H1 (cell line): ENCODE data around the gene KRT32. TPM values are rescaled to one million over a fixed set of nuclear protein-coding genes. Genes with fewer than 3 reads are reported as not detected.

Source experiments
- CTCF ChIA-PET: fragments of 300-600 bp; sonication (Branson Sonifier 250); formaldehyde crosslinking; loops from one replicate; lab custom pipeline; 2021; ENCODE audit not compliant: partially characterized antibody; lab: Charles Lee
- POLR2A ChIA-PET: fragments of 300-600 bp; sonication (Branson Sonifier 250); formaldehyde crosslinking; loops from one replicate; lab custom pipeline; 2021; ENCODE audit warnings: inconsistent platforms; ENCODE audit not compliant: partially characterized antibody; lab: Charles Lee
- DNase-seq, 2 experiments: peaks; one replicate each; pipeline versions ENCODE4 v3.0.0 to v3.0.0-alpha.2; 2010 to 2022; ENCODE audit warnings: low spot score in 2 of 2, low read depth in 1 of 2, mixed read lengths in 1 of 2
- FAIRE-seq: peaks from 2 replicates; lab custom pipeline; 2011; peaks lifted over from hg19 to GRCh38; lab: Jason Lieb, UNC
- H2AFZ ChIP-seq: 2 replicates; pipeline ENCODE4 v1.8.1; 2012; ENCODE audit warnings: low read length, inconsistent platforms
- H2AK5ac ChIP-seq: 2 replicates; pipeline ENCODE4 v1.6.1; 2013; ENCODE audit warnings: low read depth, low read length
- H2BK120ac ChIP-seq: replicated peaks from 2 replicates; pipeline ENCODE3; 2013; ENCODE audit warnings: low read depth, low read length, inconsistent platforms
- H2BK12ac ChIP-seq: 2 replicates; pipeline ENCODE4 v1.6.1; 2013; ENCODE audit warnings: low read depth, low read length
- H2BK15ac ChIP-seq: 2 replicates; pipeline ENCODE4 v1.6.1; 2013; ENCODE audit warnings: low read length
- H2BK20ac ChIP-seq: 2 replicates; pipeline ENCODE4 v1.6.1; 2013; ENCODE audit warnings: low read length
- H2BK5ac ChIP-seq: 2 replicates; pipeline ENCODE4 v1.6.1; 2013; ENCODE audit warnings: low read depth, low read length
- H3K14ac ChIP-seq: 2 replicates; pipeline ENCODE4 v1.6.1; 2013; ENCODE audit warnings: inconsistent platforms; ENCODE audit not compliant: insufficient read length
- H3K18ac ChIP-seq: 2 replicates; pipeline ENCODE4 v1.6.1; 2013; ENCODE audit warnings: low read length; ENCODE audit errors: extremely low read depth
- H3K23ac ChIP-seq: 2 replicates; pipeline ENCODE4 v1.6.1; 2013; ENCODE audit warnings: inconsistent platforms; ENCODE audit not compliant: insufficient read length
- H3K23me2 ChIP-seq: 2 replicates; pipeline ENCODE4 v1.6.1; 2013; ENCODE audit warnings: low read depth, low read length
- H3K27ac ChIP-seq: 2 replicates; pipeline ENCODE4 v1.6.1; 2011; ENCODE audit warnings: low read depth, low read length, inconsistent platforms
- H3K27me3 ChIP-seq, 4 experiments: replicated peaks in 1 of 4; 1 replicate in 1 of 4; 2 replicates in 3 of 4; pipeline versions ENCODE4 v1.6.1 to v1.8.1; 2011 to 2013; ENCODE audit warnings: low read length in 3 of 4, mild to moderate bottlenecking in 3 of 4, inconsistent platforms in 2 of 4, mixed read lengths in 2 of 4, moderate library complexity in 1 of 4; ENCODE audit not compliant: control insufficient read depth in 3 of 4, insufficient read depth in 3 of 4; ENCODE audit errors: extremely low read depth in 1 of 4
- H3K36me3 ChIP-seq, 4 experiments: 2 replicates each; pipeline versions ENCODE4 v1.6.1 to v1.8.1; 2011 to 2013; ENCODE audit warnings: mild to moderate bottlenecking in 4 of 4, low read length in 3 of 4, moderate library complexity in 2 of 4, control low read depth in 1 of 4, inconsistent platforms in 1 of 4; ENCODE audit not compliant: insufficient read depth in 4 of 4, control insufficient read depth in 2 of 4
- H3K4ac ChIP-seq: replicated peaks from 2 replicates; pipeline ENCODE3; 2013; ENCODE audit warnings: low read length, low read depth, mixed read lengths, inconsistent platforms; ENCODE audit not compliant: insufficient read length
- H3K4me1 ChIP-seq, 4 experiments: replicated peaks in 1 of 4; 1 replicate in 1 of 4; 2 replicates in 3 of 4; pipeline versions ENCODE4 v1.6.1 to v1.8.1; 2011 to 2013; ENCODE audit warnings: low read length in 3 of 4, inconsistent platforms in 2 of 4, mixed read lengths in 1 of 4; ENCODE audit not compliant: insufficient read depth in 4 of 4, control insufficient read depth in 3 of 4
- H3K4me2 ChIP-seq, 2 experiments: 2 replicates each; pipeline versions ENCODE4 v1.6.1 to v1.8.1; 2011 to 2013; ENCODE audit warnings: low read depth in 2 of 2, low read length in 2 of 2, control low read depth in 1 of 2, inconsistent platforms in 1 of 2, mild to moderate bottlenecking in 1 of 2; ENCODE audit not compliant: insufficient read depth in 1 of 2
- H3K4me3 ChIP-seq, 4 experiments: fragments of 200-600, 300-600 bp in 1 of 4; sonication (generic), shearing (Covaris generic), sonication (Bioruptor Twin) in 1 of 4; 2 replicates each; pipeline versions ENCODE4 v1.5.1 to v1.8.1; 2011 to 2016; ENCODE audit warnings: low read length in 4 of 4, low read depth in 3 of 4, control low read depth in 2 of 4, inconsistent platforms in 2 of 4, mild to moderate bottlenecking in 2 of 4, mixed read lengths in 1 of 4, moderate library complexity in 1 of 4; ENCODE audit not compliant: insufficient read depth in 2 of 4; ENCODE audit errors: extremely low read depth in 1 of 4
- H3K56ac ChIP-seq: replicated peaks from 2 replicates; pipeline ENCODE3; 2013; ENCODE audit warnings: low read depth, mild to moderate bottlenecking, mixed read lengths, low read length, inconsistent platforms; ENCODE audit not compliant: insufficient read length
- H3K79me1 ChIP-seq: 2 replicates; pipeline ENCODE4 v1.6.1; 2013; ENCODE audit warnings: low read depth, low read length, control low read depth
- H3K79me2 ChIP-seq, 2 experiments: 2 replicates each; pipeline versions ENCODE4 v1.6.1 to v1.8.1; 2012 to 2013; ENCODE audit warnings: low read length in 2 of 2, mild to moderate bottlenecking in 2 of 2, inconsistent platforms in 1 of 2; ENCODE audit not compliant: insufficient read depth in 2 of 2, control insufficient read depth in 1 of 2
- H3K9ac ChIP-seq, 4 experiments: replicated peaks in 1 of 4; 1 replicate in 1 of 4; 2 replicates in 3 of 4; pipeline versions ENCODE4 v1.6.1 to v1.8.1; 2011 to 2013; ENCODE audit warnings: low read depth in 3 of 4, low read length in 3 of 4, control low read depth in 2 of 4, mild to moderate bottlenecking in 2 of 4, moderate library complexity in 2 of 4, inconsistent platforms in 1 of 4; ENCODE audit errors: extremely low read depth in 1 of 4
- H3K9me3 ChIP-seq, 2 experiments: 2 replicates each; pipeline versions ENCODE4 v1.6.1 to v1.8.1; 2012 to 2013; ENCODE audit warnings: mild to moderate bottlenecking in 2 of 2, moderate library complexity in 2 of 2, control low read depth in 1 of 2, inconsistent platforms in 1 of 2, low read depth in 1 of 2, low read length in 1 of 2, mixed read lengths in 1 of 2; ENCODE audit not compliant: insufficient read depth in 2 of 2
- H4K20me1 ChIP-seq, 2 experiments: replicated peaks in 1 of 2; 2 replicates each; pipeline versions ENCODE3 to v1.8.1; 2011 to 2013; ENCODE audit warnings: inconsistent platforms in 2 of 2, low read length in 2 of 2, mild to moderate bottlenecking in 1 of 2; ENCODE audit not compliant: insufficient read depth in 2 of 2, control insufficient read depth in 1 of 2
- H4K5ac ChIP-seq: 2 replicates; pipeline ENCODE4 v1.6.1; 2013; ENCODE audit warnings: low read length, low read depth, mixed read lengths, inconsistent platforms; ENCODE audit not compliant: insufficient read length
- H4K8ac ChIP-seq: 2 replicates; pipeline ENCODE4 v1.8.0; 2013; ENCODE audit warnings: mild to moderate bottlenecking, moderate library complexity, low read length, inconsistent platforms; ENCODE audit not compliant: insufficient read depth; ENCODE audit errors: extremely low read depth
- H4K91ac ChIP-seq: replicated peaks from 2 replicates; pipeline ENCODE3; 2013; ENCODE audit warnings: low read length, mixed read lengths, inconsistent platforms; ENCODE audit not compliant: insufficient read length
- CTCF ChIP-seq, 3 experiments: IDR thresholded peaks; 1 replicate in 2 of 3; 2 replicates in 1 of 3; pipeline versions ENCODE4 v1.5.1 to v1.6.1; 2011; ENCODE audit warnings: low read length in 3 of 3, mild to moderate bottlenecking in 3 of 3, inconsistent platforms in 2 of 3, low read depth in 1 of 3, moderate library complexity in 1 of 3; ENCODE audit not compliant: insufficient read depth in 1 of 3; ENCODE audit errors: control extremely low read depth in 1 of 3
- HDAC2 ChIP-seq, 2 experiments: fragments of 300-600 bp in 1 of 2; sonication (generic) in 1 of 2; IDR thresholded peaks; 2 replicates each; pipeline ENCODE4 v1.6.1; 2011 to 2012; ENCODE audit warnings: low read depth in 2 of 2, low read length in 2 of 2, mild to moderate bottlenecking in 2 of 2, moderate library complexity in 2 of 2, borderline replicate concordance in 1 of 2, inconsistent platforms in 1 of 2
- JUND ChIP-seq: IDR thresholded peaks from 2 replicates; pipeline ENCODE4 v1.6.1; 2011; ENCODE audit warnings: mild to moderate bottlenecking, improper control_type of control experiment, low read length
- MAFK ChIP-seq: IDR thresholded peaks from 2 replicates; pipeline ENCODE4 v1.6.1; 2012; ENCODE audit warnings: low read depth, mild to moderate bottlenecking, improper control_type of control experiment, low read length
- POLR2A ChIP-seq, 2 experiments: IDR thresholded peaks; 1 replicate in 1 of 2; 2 replicates in 1 of 2; pipeline ENCODE4 v1.6.1; 2011; ENCODE audit warnings: low read depth in 2 of 2, low read length in 2 of 2, mild to moderate bottlenecking in 2 of 2; ENCODE audit errors: control extremely low read depth in 1 of 2
- SP4 ChIP-seq: IDR thresholded peaks from 2 replicates; pipeline ENCODE4 v1.6.1; 2012; ENCODE audit warnings: low read length, inconsistent platforms
- SUZ12 ChIP-seq: fragments of 200-600 bp; sonication (generic); IDR thresholded peaks from 2 replicates; pipeline ENCODE4 v1.6.1; 2012; ENCODE audit warnings: mild to moderate bottlenecking, inconsistent platforms, low read length, moderate library complexity, mixed read lengths
- USF2 ChIP-seq: IDR thresholded peaks from 2 replicates; pipeline ENCODE4 v1.6.1; 2011; ENCODE audit warnings: low read length, improper control_type of control experiment
- WGBS, 2 experiments: shearing (Covaris generic) in 1 of 2; methylation state at CpG; one replicate each; pipeline versions ENCODE4 v1.1.6 to v1.1.7; 2013 to 2015; ENCODE audit warnings: low lambda C conversion rate in 2 of 2, mixed read lengths in 2 of 2, inconsistent platforms in 1 of 2, low coverage in 1 of 2, missing lambda C conversion rate in 1 of 2; ENCODE audit not compliant: insufficient replicate concordance in 2 of 2, insufficient coverage in 1 of 2, insufficient read length in 1 of 2; ENCODE audit errors: extremely low coverage in 1 of 2, missing lambda C conversion rate in 1 of 2; 5-methylcytosine and 5-hydroxymethylcytosine counted together
- polyA plus RNA-seq, 7 experiments: library from polyadenylated mRNA; depleted of rRNA in 3 of 7; stranded (reverse) in 5 of 7; unstranded in 2 of 7; fragments of >200 nt in 5 of 7; fragments of 200-250 nt in 2 of 7; gene quantifications; 1 replicate in 5 of 7; 2 replicates in 1 of 7; 4 replicates in 1 of 7; pipeline versions ENCODE4 v1.2.1 to v1.2.3, GENCODE V29; 2011 to 2013; ENCODE audit warnings: missing spikeins in 2 of 7, mixed read lengths in 2 of 7
- total RNA-seq: library from RNA; stranded (reverse); fragmentation: NEBNext Ultra II Directional; extraction: Animal tissue kit (Norgen Biotek cat#: 25700); gene quantifications from 2 replicates; pipeline ENCODE4 v1.2.1, GENCODE V29; 2021

The KRT32 gene
- total and polyA plus RNA-seq, 2 of the 8 experiments (the other 6 are each of a cell fraction or from before 2014, with no cell fraction given), result not detected

- Histone ChIP-seq H3K23me2 (no peaks in the 10 kb centered on the region; the same call in 1 of the 2 replicates), H4K91ac (no peak overlapping the region), H2BK20ac (no peak overlapping the region), H4K8ac (no peak overlapping the region), H2BK12ac (no peak overlapping the region), H4K20me1 (no peaks in the 10 kb centered on the region), H2AFZ (no peak overlapping the region), H3K23ac (no peak overlapping the region), H3K27ac (no peak overlapping the region), H2AK5ac (no peak overlapping the region), H3K14ac (no peak overlapping the region), H3K4ac (no peak overlapping the region), H2BK15ac (no peak overlapping the region), H3K27me3 (no peaks in the 10 kb centered on the region), H3K18ac (no peak overlapping the region), H4K5ac (no peak overlapping the region), H2BK120ac (no peak overlapping the region), H3K79me1 (no peaks in the 10 kb centered on the region), H3K56ac (no peak overlapping the region), H3K4me1 (no peaks in the 10 kb centered on the region; a peak in 1 of 7 replicates)
- no peak for FAIRE-seq
- 62% methylated on average over 4 of the region's 4 CpGs; no CpG with 5 or more reads in 1 of the 2 experiments for WGBS, 2 experiments
- POLR2A ChIA-PET, result no interaction called here
- TF ChIP-seq HDAC2 (IDR thresholded peaks at IDR 0.05; ENCODE audit: borderline replicate concordance in 1 of 2, low read depth in 2 of 2, low read length in 2 of 2) (no peak), SUZ12 (no peak), JUND (no peak), CTCF (IDR thresholded peaks at IDR 0.05; ENCODE audit: control extremely low read depth in 1 of 3, insufficient read depth in 1 of 3, low read depth in 1 of 3, low read length in 3 of 3) (no peak), MAFK (no peak), SP4 (no peak), USF2 (no peak), POLR2A (IDR thresholded peaks at IDR 0.05; ENCODE audit: control extremely low read depth in 1 of 2, low read depth in 2 of 2, low read length in 2 of 2) (no peak)
- TF ChIP-seq, all 59 proteins: peak for 0
- CTCF ChIA-PET, result interaction anchor here (1.0 to 1.8 kb wide), 4 partner anchors 9 to 35 kb away, joined by 3 to 4 read pairs (median 3); no protein-coding TSS in a partner anchor
- DNase-seq, result no peak
- no peaks in the 10 kb centered on the region for H3K79me2 ChIP-seq
- no peak overlapping the region for H2BK5ac ChIP-seq
- H3K4me2 ChIP-seq, result no peak overlapping the region
- no peaks in the 10 kb centered on the region for H3K36me3 ChIP-seq
- peaks cover 3 to 9% of the 10 kb centered on the region in 2 experiments; a peak in 2 of 4 replicates for H3K9me3 ChIP-seq
- no peak overlapping the region for H3K4me3 ChIP-seq
- no peak overlapping the region for H3K9ac ChIP-seq
These were observed 14.9 kb downstream of the KRT32 start for GRCh38 chr17:41452281-41452680.
